Measurements from ENCODE around the gene LYZL1.
"Not testable (repeated sequence)": the region's sequence is repeated elsewhere in the genome, so short reads cannot be mapped to it uniquely, and the experiment has no call there.

LYZL1 gene

GRCh38 chr10:29353887-29354561, 65.2 kb downstream of the LYZL1 start:
- TF ChIP-seq, protein P1, sequence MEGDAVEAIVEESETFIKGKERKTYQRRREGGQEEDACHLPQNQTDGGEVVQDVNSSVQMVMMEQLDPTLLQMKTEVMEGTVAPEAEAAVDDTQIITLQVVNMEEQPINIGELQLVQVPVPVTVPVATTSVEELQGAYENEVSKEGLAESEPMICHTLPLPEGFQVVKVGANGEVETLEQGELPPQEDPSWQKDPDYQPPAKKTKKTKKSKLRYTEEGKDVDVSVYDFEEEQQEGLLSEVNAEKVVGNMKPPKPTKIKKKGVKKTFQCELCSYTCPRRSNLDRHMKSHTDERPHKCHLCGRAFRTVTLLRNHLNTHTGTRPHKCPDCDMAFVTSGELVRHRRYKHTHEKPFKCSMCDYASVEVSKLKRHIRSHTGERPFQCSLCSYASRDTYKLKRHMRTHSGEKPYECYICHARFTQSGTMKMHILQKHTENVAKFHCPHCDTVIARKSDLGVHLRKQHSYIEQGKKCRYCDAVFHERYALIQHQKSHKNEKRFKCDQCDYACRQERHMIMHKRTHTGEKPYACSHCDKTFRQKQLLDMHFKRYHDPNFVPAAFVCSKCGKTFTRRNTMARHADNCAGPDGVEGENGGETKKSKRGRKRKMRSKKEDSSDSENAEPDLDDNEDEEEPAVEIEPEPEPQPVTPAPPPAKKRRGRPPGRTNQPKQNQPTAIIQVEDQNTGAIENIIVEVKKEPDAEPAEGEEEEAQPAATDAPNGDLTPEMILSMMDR (IDR thresholded peaks at IDR 0.05; ENCODE audit: extremely low read depth, missing control alignments): no peak
- DNase-seq (ENCODE audit: low spot score): no peak

- no peak for DNase-seq (ENCODE audit: low spot score)
- TF ChIP-seq, protein P1 (IDR thresholded peaks at IDR 0.05; ENCODE audit: extremely low read depth, missing control alignments): no peak
Measured at GRCh38 chr10:29355411-29355991, 66.6 kb downstream of the LYZL1 start.

- TF ChIP-seq, protein P1 (IDR thresholded peaks at IDR 0.05; ENCODE audit: extremely low read depth, missing control alignments): no peak
- no peak for DNase-seq (ENCODE audit: low spot score)
Measured at GRCh38 chr10:29356931-29357330, 68.1 kb downstream of the LYZL1 start.

DNA sequence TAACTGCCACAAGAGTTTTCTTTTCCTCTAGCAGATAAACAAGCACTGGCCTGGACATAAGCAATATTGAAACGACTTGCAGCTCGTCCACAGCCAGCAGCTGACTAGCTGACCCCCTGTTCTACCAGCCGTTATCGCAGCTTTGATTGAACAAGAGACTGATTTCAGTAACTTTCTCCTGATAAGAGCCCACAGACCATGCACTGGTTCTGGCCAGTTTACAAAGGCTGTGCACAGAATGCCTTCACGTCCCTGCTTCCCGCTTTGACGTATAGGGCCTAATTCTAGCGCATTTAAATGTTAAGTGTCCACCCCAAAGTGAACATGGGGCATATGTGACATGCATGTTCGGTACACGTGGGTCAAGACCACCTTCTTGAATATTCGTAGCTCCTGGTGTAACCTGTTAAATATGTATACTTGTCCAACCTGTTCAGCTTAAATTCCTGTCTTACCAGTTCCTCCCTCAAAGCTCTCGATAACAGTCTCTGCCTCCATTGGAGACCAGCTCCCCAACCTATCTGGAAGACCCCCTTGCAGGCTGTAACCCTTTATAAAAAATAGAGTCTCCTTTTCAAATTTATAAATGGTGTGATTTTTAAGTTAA, 69.2 kb downstream of the LYZL1 start:
- TF ChIP-seq, protein P1 (IDR thresholded peaks at IDR 0.05; ENCODE audit: extremely low read depth, missing control alignments): no peak
- DNase-seq (ENCODE audit: low spot score): no peak

- DNase-seq (ENCODE audit: low spot score): not testable (repeated sequence)
Measured at GRCh38 chr10:29360215-29360853, 71.5 kb downstream of the LYZL1 start.
